Measurements from ENCODE around the gene SLIT3. TPM values are rescaled to one million over a fixed set of nuclear protein-coding genes. Genes with fewer than 3 reads are reported as not detected.

SLIT3 gene
- total and polyA plus RNA-seq, 2 experiments from 2014 or later: 0.59 to 0.71 TPM

DNA sequence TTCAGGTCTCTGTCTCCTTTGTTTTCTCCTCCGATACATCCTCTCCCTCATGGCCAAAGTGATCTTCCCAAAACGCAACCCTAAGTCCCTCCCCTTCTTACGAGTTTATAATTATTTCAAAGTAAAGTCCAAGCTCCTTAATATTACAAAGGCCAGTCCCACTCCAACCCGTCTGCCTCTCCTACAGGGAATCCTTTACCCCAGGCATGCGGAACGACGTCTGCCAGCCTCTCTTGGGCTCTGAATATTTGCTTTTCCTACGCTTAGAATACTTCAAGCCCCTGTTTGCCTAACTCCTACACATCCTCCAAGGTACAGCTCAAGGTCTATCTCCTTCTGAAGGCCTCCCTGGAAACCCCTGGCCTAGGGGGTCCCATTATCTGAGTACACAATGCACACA is 246.4 kb downstream of the SLIT3 start (continued):
- TF ChIP-seq, protein P1, sequence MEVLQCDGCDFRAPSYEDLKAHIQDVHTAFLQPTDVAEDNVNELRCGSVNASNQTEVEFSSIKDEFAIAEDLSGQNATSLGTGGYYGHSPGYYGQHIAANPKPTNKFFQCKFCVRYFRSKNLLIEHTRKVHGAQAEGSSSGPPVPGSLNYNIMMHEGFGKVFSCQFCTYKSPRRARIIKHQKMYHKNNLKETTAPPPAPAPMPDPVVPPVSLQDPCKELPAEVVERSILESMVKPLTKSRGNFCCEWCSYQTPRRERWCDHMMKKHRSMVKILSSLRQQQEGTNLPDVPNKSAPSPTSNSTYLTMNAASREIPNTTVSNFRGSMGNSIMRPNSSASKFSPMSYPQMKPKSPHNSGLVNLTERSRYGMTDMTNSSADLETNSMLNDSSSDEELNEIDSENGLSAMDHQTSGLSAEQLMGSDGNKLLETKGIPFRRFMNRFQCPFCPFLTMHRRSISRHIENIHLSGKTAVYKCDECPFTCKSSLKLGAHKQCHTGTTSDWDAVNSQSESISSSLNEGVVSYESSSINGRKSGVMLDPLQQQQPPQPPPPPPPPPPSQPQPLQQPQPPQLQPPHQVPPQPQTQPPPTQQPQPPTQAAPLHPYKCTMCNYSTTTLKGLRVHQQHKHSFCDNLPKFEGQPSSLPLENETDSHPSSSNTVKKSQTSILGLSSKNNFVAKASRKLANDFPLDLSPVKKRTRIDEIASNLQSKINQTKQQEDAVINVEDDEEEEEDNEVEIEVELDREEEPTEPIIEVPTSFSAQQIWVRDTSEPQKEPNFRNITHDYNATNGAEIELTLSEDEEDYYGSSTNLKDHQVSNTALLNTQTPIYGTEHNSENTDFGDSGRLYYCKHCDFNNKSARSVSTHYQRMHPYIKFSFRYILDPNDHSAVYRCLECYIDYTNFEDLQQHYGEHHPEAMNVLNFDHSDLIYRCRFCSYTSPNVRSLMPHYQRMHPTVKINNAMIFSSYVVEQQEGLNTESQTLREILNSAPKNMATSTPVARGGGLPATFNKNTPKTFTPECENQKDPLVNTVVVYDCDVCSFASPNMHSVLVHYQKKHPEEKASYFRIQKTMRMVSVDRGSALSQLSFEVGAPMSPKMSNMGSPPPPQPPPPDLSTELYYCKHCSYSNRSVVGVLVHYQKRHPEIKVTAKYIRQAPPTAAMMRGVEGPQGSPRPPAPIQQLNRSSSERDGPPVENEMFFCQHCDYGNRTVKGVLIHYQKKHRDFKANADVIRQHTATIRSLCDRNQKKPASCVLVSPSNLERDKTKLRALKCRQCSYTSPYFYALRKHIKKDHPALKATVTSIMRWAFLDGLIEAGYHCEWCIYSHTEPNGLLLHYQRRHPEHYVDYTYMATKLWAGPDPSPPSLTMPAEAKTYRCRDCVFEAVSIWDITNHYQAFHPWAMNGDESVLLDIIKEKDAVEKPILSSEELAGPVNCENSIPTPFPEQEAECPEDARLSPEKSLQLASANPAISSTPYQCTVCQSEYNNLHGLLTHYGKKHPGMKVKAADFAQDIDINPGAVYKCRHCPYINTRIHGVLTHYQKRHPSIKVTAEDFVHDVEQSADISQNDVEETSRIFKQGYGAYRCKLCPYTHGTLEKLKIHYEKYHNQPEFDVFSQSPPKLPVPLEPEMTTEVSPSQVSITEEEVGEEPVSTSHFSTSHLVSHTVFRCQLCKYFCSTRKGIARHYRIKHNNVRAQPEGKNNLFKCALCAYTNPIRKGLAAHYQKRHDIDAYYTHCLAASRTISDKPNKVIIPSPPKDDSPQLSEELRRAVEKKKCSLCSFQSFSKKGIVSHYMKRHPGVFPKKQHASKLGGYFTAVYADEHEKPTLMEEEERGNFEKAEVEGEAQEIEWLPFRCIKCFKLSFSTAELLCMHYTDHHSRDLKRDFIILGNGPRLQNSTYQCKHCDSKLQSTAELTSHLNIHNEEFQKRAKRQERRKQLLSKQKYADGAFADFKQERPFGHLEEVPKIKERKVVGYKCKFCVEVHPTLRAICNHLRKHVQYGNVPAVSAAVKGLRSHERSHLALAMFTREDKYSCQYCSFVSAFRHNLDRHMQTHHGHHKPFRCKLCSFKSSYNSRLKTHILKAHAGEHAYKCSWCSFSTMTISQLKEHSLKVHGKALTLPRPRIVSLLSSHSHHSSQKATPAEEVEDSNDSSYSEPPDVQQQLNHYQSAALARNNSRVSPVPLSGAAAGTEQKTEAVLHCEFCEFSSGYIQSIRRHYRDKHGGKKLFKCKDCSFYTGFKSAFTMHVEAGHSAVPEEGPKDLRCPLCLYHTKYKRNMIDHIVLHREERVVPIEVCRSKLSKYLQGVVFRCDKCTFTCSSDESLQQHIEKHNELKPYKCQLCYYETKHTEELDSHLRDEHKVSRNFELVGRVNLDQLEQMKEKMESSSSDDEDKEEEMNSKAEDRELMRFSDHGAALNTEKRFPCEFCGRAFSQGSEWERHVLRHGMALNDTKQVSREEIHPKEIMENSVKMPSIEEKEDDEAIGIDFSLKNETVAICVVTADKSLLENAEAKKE (CRISPR knock-in tag; IDR thresholded peaks at IDR 0.05): no peak
- TF ChIP-seq STAT1 (IDR thresholded peaks at IDR 0.05; ENCODE audit: unreplicated experiment) (no peak), NANOG (IDR thresholded peaks at IDR 0.05; ENCODE audit: borderline replicate concordance) (no peak), EZH2phosphoT487 (IDR thresholded peaks at IDR 0.05; ENCODE audit: unreplicated experiment) (no peak), ZNF331 (CRISPR knock-in tag; IDR thresholded peaks at IDR 0.05; ENCODE audit: low read depth) (no peak)
- TF ChIP-seq, protein P2, sequence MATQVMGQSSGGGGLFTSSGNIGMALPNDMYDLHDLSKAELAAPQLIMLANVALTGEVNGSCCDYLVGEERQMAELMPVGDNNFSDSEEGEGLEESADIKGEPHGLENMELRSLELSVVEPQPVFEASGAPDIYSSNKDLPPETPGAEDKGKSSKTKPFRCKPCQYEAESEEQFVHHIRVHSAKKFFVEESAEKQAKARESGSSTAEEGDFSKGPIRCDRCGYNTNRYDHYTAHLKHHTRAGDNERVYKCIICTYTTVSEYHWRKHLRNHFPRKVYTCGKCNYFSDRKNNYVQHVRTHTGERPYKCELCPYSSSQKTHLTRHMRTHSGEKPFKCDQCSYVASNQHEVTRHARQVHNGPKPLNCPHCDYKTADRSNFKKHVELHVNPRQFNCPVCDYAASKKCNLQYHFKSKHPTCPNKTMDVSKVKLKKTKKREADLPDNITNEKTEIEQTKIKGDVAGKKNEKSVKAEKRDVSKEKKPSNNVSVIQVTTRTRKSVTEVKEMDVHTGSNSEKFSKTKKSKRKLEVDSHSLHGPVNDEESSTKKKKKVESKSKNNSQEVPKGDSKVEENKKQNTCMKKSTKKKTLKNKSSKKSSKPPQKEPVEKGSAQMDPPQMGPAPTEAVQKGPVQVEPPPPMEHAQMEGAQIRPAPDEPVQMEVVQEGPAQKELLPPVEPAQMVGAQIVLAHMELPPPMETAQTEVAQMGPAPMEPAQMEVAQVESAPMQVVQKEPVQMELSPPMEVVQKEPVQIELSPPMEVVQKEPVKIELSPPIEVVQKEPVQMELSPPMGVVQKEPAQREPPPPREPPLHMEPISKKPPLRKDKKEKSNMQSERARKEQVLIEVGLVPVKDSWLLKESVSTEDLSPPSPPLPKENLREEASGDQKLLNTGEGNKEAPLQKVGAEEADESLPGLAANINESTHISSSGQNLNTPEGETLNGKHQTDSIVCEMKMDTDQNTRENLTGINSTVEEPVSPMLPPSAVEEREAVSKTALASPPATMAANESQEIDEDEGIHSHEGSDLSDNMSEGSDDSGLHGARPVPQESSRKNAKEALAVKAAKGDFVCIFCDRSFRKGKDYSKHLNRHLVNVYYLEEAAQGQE (IDR thresholded peaks at IDR 0.05; ENCODE audit: unreplicated experiment): no peak

DNA sequence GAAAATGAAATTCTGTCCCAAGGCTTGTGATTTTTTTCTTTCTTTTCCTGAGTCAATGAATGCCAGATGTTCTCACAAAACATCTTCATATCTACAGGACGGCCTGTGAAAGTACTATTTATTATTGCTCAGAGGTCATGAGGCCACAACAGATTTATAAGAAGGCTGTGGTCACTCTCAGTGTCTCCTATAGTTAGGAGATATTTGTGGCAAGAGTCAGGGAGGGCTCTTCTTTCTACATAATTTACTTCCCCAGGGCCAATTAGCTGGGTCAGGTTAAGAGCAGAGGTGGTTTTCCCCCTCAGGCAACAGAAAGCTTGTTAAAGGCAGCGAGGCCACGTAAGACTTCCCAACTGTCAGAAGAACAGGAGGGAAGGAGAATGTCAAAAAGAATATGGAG is 248.7 kb downstream of the SLIT3 start:
- peaks cover 3% of the 10 kb centered on the region for H3K27me3 Mint-ChIP-seq (ENCODE audit: insufficient read depth, low read depth, poor library complexity)
- Histone ChIP-seq H3F3A (replicated peaks; ENCODE audit: low read depth) (no peaks in the 10 kb centered on the region), H3K79me2 (replicated peaks; ENCODE audit: insufficient read depth) (no peaks in the 10 kb centered on the region), H3K36me3 (ENCODE audit: insufficient read depth) (no peaks in the 10 kb centered on the region), H2AFZ (no peak overlapping the region), H3K4me2 (no peak overlapping the region), H3K4me1 (ENCODE audit: insufficient read depth) (no peaks in the 10 kb centered on the region), H3K27ac (ENCODE audit: low read depth) (no peak overlapping the region), H4K20me1 (replicated peaks; ENCODE audit: insufficient read depth) (no peaks in the 10 kb centered on the region), H3K9me2 (ENCODE audit: insufficient read depth) (0 out of 2 replicates have a peak, but pooled peaks cover 6% of the 10 kb centered on the region), H3K27me3 (ENCODE audit: insufficient read depth) (no peaks in the 10 kb centered on the region), H3K4me3 (no peak overlapping the region)
- no peak for TF ChIP-seq NANOG (IDR thresholded peaks at IDR 0.05; ENCODE audit: borderline replicate concordance)
- TF ChIP-seq, protein P3, sequence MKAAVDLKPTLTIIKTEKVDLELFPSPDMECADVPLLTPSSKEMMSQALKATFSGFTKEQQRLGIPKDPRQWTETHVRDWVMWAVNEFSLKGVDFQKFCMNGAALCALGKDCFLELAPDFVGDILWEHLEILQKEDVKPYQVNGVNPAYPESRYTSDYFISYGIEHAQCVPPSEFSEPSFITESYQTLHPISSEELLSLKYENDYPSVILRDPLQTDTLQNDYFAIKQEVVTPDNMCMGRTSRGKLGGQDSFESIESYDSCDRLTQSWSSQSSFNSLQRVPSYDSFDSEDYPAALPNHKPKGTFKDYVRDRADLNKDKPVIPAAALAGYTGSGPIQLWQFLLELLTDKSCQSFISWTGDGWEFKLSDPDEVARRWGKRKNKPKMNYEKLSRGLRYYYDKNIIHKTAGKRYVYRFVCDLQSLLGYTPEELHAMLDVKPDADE (IDR thresholded peaks at IDR 0.05): no peak
- no peak for TF ChIP-seq EZH2phosphoT487 (IDR thresholded peaks at IDR 0.05; ENCODE audit: unreplicated experiment)
- TF ChIP-seq, protein P4, sequence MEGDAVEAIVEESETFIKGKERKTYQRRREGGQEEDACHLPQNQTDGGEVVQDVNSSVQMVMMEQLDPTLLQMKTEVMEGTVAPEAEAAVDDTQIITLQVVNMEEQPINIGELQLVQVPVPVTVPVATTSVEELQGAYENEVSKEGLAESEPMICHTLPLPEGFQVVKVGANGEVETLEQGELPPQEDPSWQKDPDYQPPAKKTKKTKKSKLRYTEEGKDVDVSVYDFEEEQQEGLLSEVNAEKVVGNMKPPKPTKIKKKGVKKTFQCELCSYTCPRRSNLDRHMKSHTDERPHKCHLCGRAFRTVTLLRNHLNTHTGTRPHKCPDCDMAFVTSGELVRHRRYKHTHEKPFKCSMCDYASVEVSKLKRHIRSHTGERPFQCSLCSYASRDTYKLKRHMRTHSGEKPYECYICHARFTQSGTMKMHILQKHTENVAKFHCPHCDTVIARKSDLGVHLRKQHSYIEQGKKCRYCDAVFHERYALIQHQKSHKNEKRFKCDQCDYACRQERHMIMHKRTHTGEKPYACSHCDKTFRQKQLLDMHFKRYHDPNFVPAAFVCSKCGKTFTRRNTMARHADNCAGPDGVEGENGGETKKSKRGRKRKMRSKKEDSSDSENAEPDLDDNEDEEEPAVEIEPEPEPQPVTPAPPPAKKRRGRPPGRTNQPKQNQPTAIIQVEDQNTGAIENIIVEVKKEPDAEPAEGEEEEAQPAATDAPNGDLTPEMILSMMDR (conservative IDR thresholded peaks at IDR 0.05; ENCODE audit: low read depth in 2 of 2): no peak
- TF ChIP-seq POLR2AphosphoS5 (IDR thresholded peaks at IDR 0.05; ENCODE audit: low read depth): no peak
- TF ChIP-seq STAT1 (IDR thresholded peaks at IDR 0.05; ENCODE audit: unreplicated experiment): no peak
- TF ChIP-seq EZH2 (IDR thresholded peaks at IDR 0.05; ENCODE audit: low read depth, unreplicated experiment): no peak
- H3K27ac Mint-ChIP-seq: no peak overlapping the region
- DNase-seq (ENCODE audit: low spot score) (no peak), ATAC-seq (no peak)
- no peaks in the 10 kb centered on the region for H3K9me3 Mint-ChIP-seq
- H3K36me3 Mint-ChIP-seq (ENCODE audit: low read depth): no peaks in the 10 kb centered on the region
- H3K4me1 Mint-ChIP-seq: peaks cover 18% of the 10 kb centered on the region
- H3K4me3 Mint-ChIP-seq: no peak overlapping the region

Measured in GM23338 (cell line).